Lower leg skin (tissue), 4 donors: ENCODE data around the gene KRT35. TPM values are rescaled to one million over a fixed set of nuclear protein-coding genes. Genes with fewer than 3 reads are reported as not detected.

Experiments
- DNase-seq, 2 donors: peaks; one replicate each; pipeline ENCODE4 v3.0.0-alpha.2; 2019; ENCODE audit warnings: low spot score in 2 of 2
- H3K4me3 ChIP-seq: fragments of 200-600 bp; sonication (generic); 2 replicates; pipeline ENCODE4 v1.5.1; 2017; ENCODE audit warnings: mild to moderate bottlenecking, low read depth; ENCODE audit not compliant: poor library complexity, severe bottlenecking
- CTCF ChIP-seq, 3 donors: fragments of 450-650 bp; IDR thresholded peaks; one replicate each; pipeline ENCODE4 v1.5.1; 2016; ENCODE audit warnings: antibody characterized with exemption in 3 of 3, mild to moderate bottlenecking in 3 of 3, moderate library complexity in 2 of 3
- POLR2A ChIP-seq, 2 donors: fragments of 450-650 bp; IDR thresholded peaks; one replicate each; pipeline ENCODE4 v1.6.1; 2016 to 2017; ENCODE audit warnings: antibody characterized with exemption in 2 of 2, mild to moderate bottlenecking in 1 of 2, moderate library complexity in 1 of 2
- WGBS, 2 donors: methylation state at CpG; one replicate each; pipeline ENCODE4 v1.1.5; 2018; 5-methylcytosine and 5-hydroxymethylcytosine counted together
- intact Hi-C: fragments of 100-400 bp; cut with DNase I; formaldehyde crosslinking; loops from one replicate; pipeline ENCODE4 v1.15.0; 2023; ENCODE audit warnings: low total_unique reads
- total RNA-seq, 4 donors: library from RNA; depleted of rRNA; stranded (reverse); fragments of >200 nt; gene quantifications; one replicate each; pipeline ENCODE4 v1.1.0, GENCODE V29; 2016

Gene KRT35
- total RNA-seq, 4 donors from 2014 or later, result 0.84 TPM; not detected in 3

DNA sequence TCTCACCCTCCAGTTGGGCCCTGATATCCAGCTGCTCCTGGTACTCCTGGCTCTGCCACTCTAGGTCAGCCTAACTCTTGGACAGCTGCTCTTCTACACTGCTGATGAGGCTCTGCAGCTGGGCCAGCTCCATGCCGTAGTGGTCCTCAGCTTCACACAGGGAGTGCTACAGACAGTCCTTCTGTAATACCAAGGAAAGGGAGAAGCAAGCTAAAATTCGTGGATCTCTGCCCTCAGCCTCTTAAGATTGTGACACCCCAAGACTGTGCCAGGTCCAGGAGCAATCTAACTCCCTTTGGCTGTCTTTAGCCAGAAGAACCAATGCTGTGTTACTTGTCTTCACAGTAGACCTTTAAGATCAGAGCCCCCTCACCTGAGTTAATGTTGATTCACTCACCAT, 32.4 kb downstream of the KRT35 start:
- H3K4me3 ChIP-seq, result no peak overlapping the region
- no peak for TF ChIP-seq POLR2A (IDR thresholded peaks at IDR 0.05)
- TF ChIP-seq CTCF (IDR thresholded peaks at IDR 0.05), result no peak
- WGBS, 2 donors, result 78 to 100% methylated on average over 1 to 2 of the region's 2 CpGs
- no peak for DNase-seq
- intact Hi-C loops, result no loop called here

GRCh38 chr17:41446806-41447205, 34.1 kb downstream of the KRT35 start:
- intact Hi-C loops, result no loop called here
- 42 to 49% methylated on average over 2 of the region's 2 CpGs for WGBS, 2 donors
- no peak overlapping the region for H3K4me3 ChIP-seq
- TF ChIP-seq POLR2A (IDR thresholded peaks at IDR 0.05), result no peak
- no peak for TF ChIP-seq CTCF (IDR thresholded peaks at IDR 0.05)
- DNase-seq, result no peak

DNA sequence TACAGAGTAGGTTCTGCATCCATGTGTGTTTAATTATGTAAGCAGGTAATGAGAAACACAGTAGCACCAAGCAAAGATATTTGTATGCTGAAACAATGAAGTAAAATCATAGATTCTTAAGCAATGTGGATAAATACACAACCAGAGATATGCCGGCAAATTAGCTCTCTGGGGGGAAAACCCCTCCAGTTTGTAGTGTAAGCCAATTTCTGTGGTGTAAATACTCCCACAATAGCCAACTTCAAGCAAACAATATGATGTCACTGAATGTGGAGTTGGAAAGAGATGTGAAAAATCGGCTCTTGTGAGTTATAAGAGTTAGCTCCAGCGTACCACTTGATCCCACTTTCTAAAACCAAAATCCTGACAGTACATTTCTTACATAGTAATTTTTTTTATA, 36.3 kb downstream of the KRT35 start:
- TF ChIP-seq POLR2A (IDR thresholded peaks at IDR 0.05) (no peak), CTCF (IDR thresholded peaks at IDR 0.05) (no peak)
- 53 to 63% methylated on average over 3 of the region's 3 CpGs for WGBS, 2 donors
- intact Hi-C loops, result no loop called here

DNA sequence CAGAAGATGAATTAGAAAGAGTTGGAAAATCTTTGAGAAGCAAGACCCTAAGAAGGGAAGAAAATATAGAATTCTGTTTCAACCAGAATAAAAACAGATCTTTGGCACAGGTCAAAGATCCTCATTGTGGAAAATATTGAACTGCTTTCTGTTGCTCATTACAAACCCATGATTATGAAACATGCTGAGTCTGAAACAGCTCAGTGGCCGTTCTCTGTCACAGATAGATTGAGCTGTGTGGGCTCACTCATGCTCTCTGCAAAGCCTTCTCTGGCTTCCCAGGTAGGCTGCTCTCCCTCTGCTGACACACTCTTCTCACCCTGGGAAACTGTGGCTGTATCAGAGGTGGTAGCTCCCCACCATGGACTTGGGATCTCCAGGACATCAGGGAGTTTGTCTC, 36.8 kb downstream of the KRT35 start:
- DNase-seq, result no peak
- TF ChIP-seq CTCF (IDR thresholded peaks at IDR 0.05) (no peak), POLR2A (IDR thresholded peaks at IDR 0.05) (no peak)
- 19 to 20% methylated on average over 1 of the region's 1 CpG for WGBS, 2 donors
- H3K4me3 ChIP-seq, result no peak overlapping the region
- intact Hi-C loops, result no loop called here

More for the DNA sequence above, 36.3 kb downstream of the KRT35 start:
- no peak overlapping the region for H3K4me3 ChIP-seq
- no peak for DNase-seq

DNA sequence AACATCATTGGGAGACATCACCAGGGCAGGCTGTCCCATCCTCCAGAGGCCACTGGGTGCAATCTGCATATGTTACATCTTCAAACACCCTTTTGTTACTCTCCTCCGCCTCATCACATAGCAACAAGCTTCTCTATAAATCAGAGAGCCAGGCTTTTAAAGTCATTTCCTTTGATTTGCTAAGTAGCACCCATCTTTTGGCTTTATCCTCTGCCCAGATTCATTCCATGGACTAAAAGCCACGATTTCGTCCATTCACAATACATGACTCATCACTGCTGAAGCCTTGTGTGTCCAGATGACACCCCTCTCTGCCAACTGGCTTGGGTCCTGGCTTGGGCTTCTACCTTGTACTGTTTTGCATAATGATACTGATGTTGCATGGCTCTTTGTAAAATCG, 38.2 kb downstream of the KRT35 start:
- DNase-seq, result no peak
- no peak for TF ChIP-seq POLR2A (IDR thresholded peaks at IDR 0.05)
- no peak for TF ChIP-seq CTCF (IDR thresholded peaks at IDR 0.05)
- no peak overlapping the region for H3K4me3 ChIP-seq
- 83 to 86% methylated on average over 4 of the region's 4 CpGs for WGBS, 2 donors
- intact Hi-C loops, result no loop called here

DNA sequence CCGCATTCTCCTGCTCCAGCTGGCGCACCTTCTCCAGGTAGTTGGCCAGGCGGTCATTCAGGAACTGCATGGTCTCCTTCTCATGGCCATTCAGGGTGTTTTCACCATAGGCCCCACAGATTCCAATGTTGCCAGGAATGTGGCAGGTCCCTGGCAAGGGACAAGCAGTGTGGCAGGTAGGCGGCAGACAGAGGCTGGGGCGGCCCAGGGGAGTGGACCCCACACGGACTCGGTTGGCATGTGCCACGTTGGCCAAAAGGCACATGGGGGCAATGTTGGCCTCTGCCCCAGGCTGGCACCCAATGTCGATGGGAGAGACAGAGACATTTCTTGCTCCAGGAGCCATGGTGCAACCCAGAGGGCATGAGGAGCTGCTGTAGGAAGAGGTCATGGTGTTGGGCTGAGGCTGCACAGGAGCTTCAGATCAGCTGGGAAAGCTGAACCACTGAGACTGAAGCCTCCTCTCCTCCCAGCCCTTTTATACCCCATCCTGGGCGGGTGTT, 40.4 kb downstream of the KRT35 start, which contains the start of gene KRT38:
TSS of gene KRT38 (minus strand) at position 453 of the 503 bp plus-strand sequence. CDS start at position 391, 62 bp downstream.
- no peak for TF ChIP-seq CTCF (IDR thresholded peaks at IDR 0.05)
- no peak for TF ChIP-seq POLR2A (IDR thresholded peaks at IDR 0.05)
- intact Hi-C loops, result no loop called here
- 94 to 97% methylated on average over 10 of the region's 10 CpGs for WGBS, 2 donors
- no peak for DNase-seq
- no peak within 1 kb of the TSS for H3K4me3 ChIP-seq
